A673 (cell line): ENCODE data around the gene NRXN3. TPM values are rescaled to one million over a fixed set of nuclear protein-coding genes. Genes with fewer than 3 reads are reported as not detected.
"Not testable (repeated sequence)": the region's sequence is repeated elsewhere in the genome, so short reads cannot be mapped to it uniquely, and the experiment has no call there.

Experiments used
- BruUV-seq: library from RNA; stranded (reverse); fragments of 400-500 nt; replicated peaks from 2 replicates; lab custom pipeline; 2021; lab: Mats Ljungman, UMichigan
- CTCF ChIA-PET: fragments of 300-600 bp; sonication (Branson Sonifier 250); formaldehyde crosslinking; loops from one replicate; lab custom pipeline; 2022; ENCODE audit warnings: antibody characterized with exemption; lab: Charles Lee
- POLR2A ChIA-PET: fragments of 300-600 bp; sonication (Branson Sonifier 250); formaldehyde crosslinking; loops from one replicate; lab custom pipeline; 2022; ENCODE audit warnings: antibody characterized with exemption; ENCODE audit not compliant: low non-redundant PET; lab: Charles Lee
- DNase-seq: peaks from one replicate; pipeline ENCODE4 v3.0.0-alpha.2; 2015; ENCODE audit warnings: low spot score
- H3K27ac ChIP-seq: fragments of 200-600 bp; sonication (generic); 2 replicates; pipeline ENCODE4 v1.5.1; 2016; ENCODE audit warnings: mixed run types, low read depth, mild to moderate bottlenecking, mixed read lengths, antibody characterized with exemption, low read length; ENCODE audit not compliant: poor library complexity, severe bottlenecking
- H3K27me3 ChIP-seq: fragments of 200-600 bp; sonication (generic); replicated peaks from 2 replicates; pipeline ENCODE4 v1.6.1; 2017; ENCODE audit warnings: mixed run types, low read depth, mild to moderate bottlenecking, mixed read lengths, antibody characterized with exemption, low read length; ENCODE audit not compliant: insufficient read depth, poor library complexity
- H3K36me3 ChIP-seq: fragments of 200-600 bp; sonication (generic); 2 replicates; pipeline ENCODE4 v1.6.1; 2016; ENCODE audit warnings: mixed run types, mild to moderate bottlenecking, mixed read lengths, antibody characterized with exemption, low read length; ENCODE audit not compliant: insufficient read depth, poor library complexity, severe bottlenecking
- H3K4me1 ChIP-seq: fragments of 200-600 bp; sonication (generic); 2 replicates; pipeline ENCODE4 v1.6.1; 2017; ENCODE audit warnings: mixed run types, mild to moderate bottlenecking, mixed read lengths, antibody characterized with exemption, low read length; ENCODE audit not compliant: insufficient read depth, poor library complexity, severe bottlenecking
- H3K4me3 ChIP-seq: fragments of 200-600 bp; sonication (generic); 2 replicates; pipeline ENCODE4 v1.5.1; 2016; ENCODE audit warnings: low read depth, mixed run types, mild to moderate bottlenecking, mixed read lengths, low read length; ENCODE audit not compliant: poor library complexity, severe bottlenecking
- H3K9me3 ChIP-seq: fragments of 200-600 bp; sonication (generic); 2 replicates; pipeline ENCODE4 v1.6.1; 2016; ENCODE audit warnings: mixed run types, low read depth, mild to moderate bottlenecking, mixed read lengths, antibody characterized with exemption, low read length; ENCODE audit not compliant: poor library complexity, severe bottlenecking
- EZH2 ChIP-seq: fragments of 200-600 bp; sonication (generic); IDR thresholded peaks from 2 replicates; pipeline ENCODE4 v1.6.1; 2017; ENCODE audit warnings: borderline replicate concordance, low read depth, mild to moderate bottlenecking, mixed read lengths, antibody characterized with exemption, low read length; ENCODE audit not compliant: poor library complexity, severe bottlenecking
- intact Hi-C: fragments of 100-400 bp; cut with micrococcal nuclease; formaldehyde crosslinking; loops from one replicate; pipeline ENCODE4 v1.10.0; 2022; ENCODE audit not compliant: unreplicated experiment
- total RNA-seq: library from RNA; stranded (reverse); gene quantifications from 2 replicates; pipeline ENCODE4 v1.2.3, GENCODE V29; 2021
- TF ChIP-seq, protein P1 (sequence below): fragments of 300-800, 200-600 bp; sonication (generic); conservative IDR thresholded peaks from 2 replicates; pipeline ENCODE4 v1.5.1; 2017; ENCODE audit warnings: low read depth, mild to moderate bottlenecking, antibody characterized with exemption, low read length, moderate library complexity, mixed read lengths

The NRXN3 gene
- total RNA-seq, 1 experiment from 2014 or later, result 0.21 TPM

DNA sequence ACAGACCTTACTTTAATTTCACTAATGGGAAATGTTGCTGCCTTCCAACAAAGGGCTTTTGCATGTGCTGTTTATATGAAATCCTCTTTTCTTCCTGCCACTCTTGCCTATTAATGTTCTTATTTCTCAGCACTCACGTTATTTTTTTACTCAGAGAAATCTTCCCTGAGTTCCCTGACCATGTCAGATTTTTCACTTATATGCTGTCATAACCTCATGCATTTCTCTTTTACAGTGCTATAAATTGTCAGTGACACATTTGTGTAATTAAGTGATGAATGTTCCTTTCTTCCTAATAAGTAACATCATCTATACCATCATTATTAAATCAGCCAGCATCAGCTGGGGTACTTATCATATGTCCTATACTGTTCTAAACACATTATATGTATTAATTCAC is 1597.1 kb downstream of the NRXN3 start:
- BruUV-seq, result no TSS peak
- intact Hi-C loops, result no loop called here

DNA sequence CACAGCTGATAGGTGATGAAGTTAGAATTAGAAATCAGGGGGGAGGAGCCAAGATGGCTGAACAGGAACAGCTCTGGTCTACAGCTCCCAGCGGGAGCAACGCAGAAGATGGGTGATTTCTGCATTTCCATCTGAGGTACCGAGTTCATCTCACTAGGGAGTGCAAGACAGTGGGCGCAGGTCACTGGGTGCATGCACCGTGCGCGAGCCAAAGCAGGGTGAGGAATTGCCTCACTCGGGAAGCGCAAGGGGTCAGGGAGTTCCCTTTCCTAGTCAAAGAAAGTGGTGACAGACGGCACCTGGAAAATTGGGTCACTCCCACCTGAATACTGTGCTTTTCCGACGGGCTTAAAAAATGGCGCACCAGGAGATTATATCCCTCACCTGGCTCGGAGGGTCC is 1597.5 kb downstream of the NRXN3 start:
- H3K27ac ChIP-seq, H3K36me3 ChIP-seq, CTCF ChIA-PET, BruUV-seq, H3K4me1 ChIP-seq, intact Hi-C loops, H3K4me3 ChIP-seq, DNase-seq, H3K9me3 ChIP-seq, POLR2A ChIA-PET, H3K27me3 ChIP-seq: not testable (repeated sequence)

More for the DNA sequence above, 1597.1 kb downstream of the NRXN3 start:
- POLR2A ChIA-PET, result no interaction called here
- CTCF ChIA-PET, result no interaction called here
- TF ChIP-seq, protein P1, sequence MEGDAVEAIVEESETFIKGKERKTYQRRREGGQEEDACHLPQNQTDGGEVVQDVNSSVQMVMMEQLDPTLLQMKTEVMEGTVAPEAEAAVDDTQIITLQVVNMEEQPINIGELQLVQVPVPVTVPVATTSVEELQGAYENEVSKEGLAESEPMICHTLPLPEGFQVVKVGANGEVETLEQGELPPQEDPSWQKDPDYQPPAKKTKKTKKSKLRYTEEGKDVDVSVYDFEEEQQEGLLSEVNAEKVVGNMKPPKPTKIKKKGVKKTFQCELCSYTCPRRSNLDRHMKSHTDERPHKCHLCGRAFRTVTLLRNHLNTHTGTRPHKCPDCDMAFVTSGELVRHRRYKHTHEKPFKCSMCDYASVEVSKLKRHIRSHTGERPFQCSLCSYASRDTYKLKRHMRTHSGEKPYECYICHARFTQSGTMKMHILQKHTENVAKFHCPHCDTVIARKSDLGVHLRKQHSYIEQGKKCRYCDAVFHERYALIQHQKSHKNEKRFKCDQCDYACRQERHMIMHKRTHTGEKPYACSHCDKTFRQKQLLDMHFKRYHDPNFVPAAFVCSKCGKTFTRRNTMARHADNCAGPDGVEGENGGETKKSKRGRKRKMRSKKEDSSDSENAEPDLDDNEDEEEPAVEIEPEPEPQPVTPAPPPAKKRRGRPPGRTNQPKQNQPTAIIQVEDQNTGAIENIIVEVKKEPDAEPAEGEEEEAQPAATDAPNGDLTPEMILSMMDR, result no peak
- no peak for TF ChIP-seq EZH2
- H3K4me3 ChIP-seq, result no peak overlapping the region
- no peak overlapping the region for H3K27ac ChIP-seq
- no peaks in the 10 kb centered on the region for H3K9me3 ChIP-seq
- no peak for DNase-seq
- H3K36me3 ChIP-seq, result no peaks in the 10 kb centered on the region
- H3K4me1 ChIP-seq, result no peaks in the 10 kb centered on the region
- H3K27me3 ChIP-seq, result no peaks in the 10 kb centered on the region

DNA sequence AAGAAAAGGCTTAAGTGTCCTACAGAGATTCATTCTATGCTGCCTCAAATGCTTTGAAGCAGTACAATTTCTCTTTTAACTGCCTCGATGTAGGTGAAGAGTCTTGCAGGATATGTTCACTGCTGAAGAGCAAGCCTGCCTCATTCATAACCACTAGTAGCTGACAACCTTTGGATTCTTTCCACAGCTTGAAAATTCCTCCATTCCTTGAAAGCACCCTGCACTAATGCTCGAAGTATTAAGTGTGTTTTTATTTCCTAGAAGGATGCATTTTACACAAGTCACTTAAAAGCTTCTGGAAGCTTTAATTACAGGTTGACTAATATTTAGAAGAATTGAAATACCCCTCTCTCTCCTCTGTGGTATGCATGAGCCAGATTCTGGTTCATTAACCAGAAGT is 1611.7 kb downstream of the NRXN3 start:
- no TSS peak for BruUV-seq
- no peak for DNase-seq
- TF ChIP-seq, protein P1, result no peak
- no peak for TF ChIP-seq EZH2
- Histone ChIP-seq H3K4me3 (no peak overlapping the region), H3K27me3 (no peaks in the 10 kb centered on the region), H3K4me1 (no peaks in the 10 kb centered on the region), H3K36me3 (no peaks in the 10 kb centered on the region), H3K9me3 (no peaks in the 10 kb centered on the region), H3K27ac (no peak overlapping the region)
- ChIA-PET POLR2A (no interaction called here), CTCF (no interaction called here)
- intact Hi-C loops, result no loop called here

DNA sequence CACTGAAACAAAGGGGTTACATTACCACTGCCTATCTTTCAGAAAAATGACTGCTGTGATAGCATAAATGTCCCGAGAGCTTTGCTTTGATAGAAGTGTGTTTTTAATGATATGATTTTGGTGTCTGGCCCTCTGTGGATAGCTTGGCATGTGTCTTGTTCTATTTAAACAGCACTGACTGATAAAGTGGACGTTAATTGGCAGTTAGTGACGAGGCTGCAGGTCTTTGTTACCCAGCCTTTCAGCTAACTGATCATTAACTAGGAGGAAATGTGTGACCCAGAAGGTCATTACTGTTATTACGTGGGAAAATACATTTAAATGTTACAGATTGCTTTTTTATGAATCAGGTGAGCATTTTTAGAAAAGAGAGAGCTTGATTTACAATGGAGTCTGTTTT is 1612.9 kb downstream of the NRXN3 start:
- ChIA-PET POLR2A (no interaction called here), CTCF (no interaction called here)
- Histone ChIP-seq H3K9me3 (no peaks in the 10 kb centered on the region), H3K36me3 (no peaks in the 10 kb centered on the region), H3K4me1 (no peaks in the 10 kb centered on the region), H3K4me3 (no peak overlapping the region), H3K27me3 (no peaks in the 10 kb centered on the region), H3K27ac (no peak overlapping the region)
- no TSS peak for BruUV-seq
- no peak for TF ChIP-seq EZH2
- TF ChIP-seq, protein P1, result no peak
- DNase-seq, result no peak
- intact Hi-C loops, result no loop called here
